Stimulated activated CD4-positive, alpha-beta T cell treated with anti-CD3 and anti-CD28 coated beads, Interleukin-1b, Interleukin-23, amount 100 ng/mL, for 48 hours (primary cell): ENCODE results near the gene GFM1.

ENCODE experiments used
- DNase-seq: peaks from one replicate; pipeline ENCODE4 v3.0.0-alpha.2; 2020

The GFM1 gene

DNA sequence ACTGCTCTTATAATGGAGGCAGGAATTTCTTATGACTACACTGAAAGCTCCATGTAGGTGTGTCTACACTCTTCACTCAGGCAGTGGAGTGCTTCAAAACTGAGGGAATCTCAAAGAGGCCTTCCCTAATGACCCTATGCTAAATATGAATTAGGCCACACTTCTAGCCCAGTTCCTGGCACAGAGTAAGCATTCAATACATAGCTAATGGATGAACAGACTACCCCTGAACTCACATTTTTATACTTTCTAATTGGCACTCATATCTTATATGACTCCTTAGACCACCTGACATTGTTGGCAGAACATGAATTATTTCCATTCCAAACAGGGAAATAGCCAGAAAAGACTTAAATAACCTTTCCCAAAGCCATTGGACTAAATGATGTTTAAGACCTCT is 84.5 kb downstream of the GFM1 start:
- no peak for DNase-seq

DNA sequence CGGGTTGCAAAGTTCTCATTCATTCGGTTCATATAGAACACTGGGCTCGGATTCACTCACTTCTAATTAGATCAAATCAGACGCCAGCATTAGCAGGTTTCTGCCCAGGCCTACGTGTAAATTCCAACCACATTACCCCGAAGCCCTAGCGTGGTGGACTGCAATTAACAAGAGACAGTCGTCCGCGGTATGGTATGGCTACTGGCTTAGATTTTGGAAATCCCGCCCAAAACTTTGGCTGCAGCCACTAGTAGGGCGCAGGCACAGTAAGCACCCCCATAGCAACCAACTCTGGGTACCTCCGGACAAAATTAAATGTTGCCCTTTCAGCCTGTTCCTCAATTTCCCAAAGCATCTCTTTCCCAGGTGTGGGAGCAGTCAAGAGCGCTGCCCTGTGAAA is 87.2 kb downstream of the GFM1 start:
- DNase-seq = no peak

DNA sequence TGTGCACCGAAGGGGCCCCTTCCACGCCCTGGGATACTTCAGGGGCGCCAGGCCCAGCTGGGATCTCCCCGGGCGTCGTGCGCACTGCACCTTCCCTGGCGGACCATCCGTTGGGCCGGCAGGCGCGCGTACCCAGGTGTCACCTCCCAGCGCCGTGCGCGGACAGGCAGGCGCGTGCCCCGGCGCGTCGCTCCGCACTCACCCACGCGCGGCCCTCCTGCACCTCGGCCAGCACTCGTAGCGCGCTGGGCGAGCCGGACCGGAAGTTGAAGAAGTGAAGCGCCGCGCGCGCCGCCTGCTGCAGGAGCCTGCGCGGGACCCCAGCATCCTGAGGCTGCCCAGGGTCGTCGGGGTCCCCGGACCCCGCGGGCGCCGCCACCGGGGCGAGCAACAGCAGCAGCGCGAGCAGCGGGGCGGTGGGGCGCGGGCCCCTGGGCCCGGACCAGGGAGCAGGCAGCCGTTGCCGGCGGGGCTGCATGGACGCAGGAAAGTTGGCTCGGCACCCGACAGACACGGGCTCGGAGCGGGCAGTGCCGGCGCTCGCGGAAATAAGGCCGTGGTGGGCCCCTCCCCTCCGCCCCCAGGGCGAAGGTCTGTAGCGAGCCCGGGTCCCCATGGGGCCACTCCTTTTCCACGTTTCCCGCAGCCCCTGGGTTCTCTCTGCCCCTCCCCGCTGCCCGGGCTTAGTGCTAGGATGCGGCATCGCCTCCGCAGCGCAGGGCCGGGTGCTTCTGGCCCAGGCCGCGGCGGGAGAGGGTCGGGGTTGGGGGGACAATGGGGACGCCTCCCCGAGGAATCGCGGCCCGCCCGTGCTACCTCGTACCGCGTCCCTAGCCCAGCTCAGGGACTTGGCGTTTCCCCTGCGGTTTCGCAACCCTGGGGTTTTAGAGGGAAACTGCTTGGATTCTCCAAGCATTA is 87.9 kb downstream of the GFM1 start, which contains the start of gene RARRES1:
RARRES1 (minus strand) TSS at position 520 of the 918 bp plus-strand sequence; CDS start at position 478, 42 bp downstream.
- peak; percentile 50 for DNase-seq

DNA sequence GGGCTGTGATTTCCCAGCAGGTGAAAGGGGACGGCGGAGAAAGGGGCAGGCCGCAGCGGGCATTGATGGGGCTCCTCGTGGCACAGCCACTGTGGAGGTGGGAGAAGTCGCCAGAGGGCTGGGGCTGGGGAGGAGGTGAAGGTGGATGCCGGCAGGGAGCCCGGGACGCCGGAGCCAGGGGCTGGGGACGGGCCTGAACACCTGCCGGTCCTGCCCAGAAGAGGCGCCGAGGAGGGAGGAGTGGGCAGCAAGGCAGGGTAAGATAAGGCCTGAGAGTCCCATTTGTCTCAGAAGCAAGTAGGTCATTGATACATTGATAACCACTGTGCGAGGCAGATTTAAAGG is 88.5 kb downstream of the GFM1 start:
- no peak for DNase-seq

DNA sequence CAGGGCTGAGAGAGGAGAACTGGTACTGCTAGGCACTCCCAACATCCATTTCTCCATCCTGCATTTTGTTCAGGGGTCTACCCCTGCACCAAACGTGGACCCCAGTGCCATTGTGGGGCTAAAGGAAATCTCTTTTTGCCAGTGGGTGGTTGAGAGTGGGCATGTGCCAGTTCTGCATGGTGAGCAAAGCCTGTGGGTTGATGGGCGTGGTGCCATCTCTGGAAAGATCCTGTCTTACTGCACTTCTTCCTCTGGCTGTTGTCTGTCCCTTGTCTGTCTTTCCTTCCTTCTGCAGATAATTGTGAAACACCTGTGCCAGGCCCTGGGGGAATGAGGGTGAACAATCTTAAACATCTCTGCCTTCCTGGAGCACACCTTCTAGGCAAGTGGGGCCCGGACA is 89.3 kb downstream of the GFM1 start:
- no peak for DNase-seq

DNA sequence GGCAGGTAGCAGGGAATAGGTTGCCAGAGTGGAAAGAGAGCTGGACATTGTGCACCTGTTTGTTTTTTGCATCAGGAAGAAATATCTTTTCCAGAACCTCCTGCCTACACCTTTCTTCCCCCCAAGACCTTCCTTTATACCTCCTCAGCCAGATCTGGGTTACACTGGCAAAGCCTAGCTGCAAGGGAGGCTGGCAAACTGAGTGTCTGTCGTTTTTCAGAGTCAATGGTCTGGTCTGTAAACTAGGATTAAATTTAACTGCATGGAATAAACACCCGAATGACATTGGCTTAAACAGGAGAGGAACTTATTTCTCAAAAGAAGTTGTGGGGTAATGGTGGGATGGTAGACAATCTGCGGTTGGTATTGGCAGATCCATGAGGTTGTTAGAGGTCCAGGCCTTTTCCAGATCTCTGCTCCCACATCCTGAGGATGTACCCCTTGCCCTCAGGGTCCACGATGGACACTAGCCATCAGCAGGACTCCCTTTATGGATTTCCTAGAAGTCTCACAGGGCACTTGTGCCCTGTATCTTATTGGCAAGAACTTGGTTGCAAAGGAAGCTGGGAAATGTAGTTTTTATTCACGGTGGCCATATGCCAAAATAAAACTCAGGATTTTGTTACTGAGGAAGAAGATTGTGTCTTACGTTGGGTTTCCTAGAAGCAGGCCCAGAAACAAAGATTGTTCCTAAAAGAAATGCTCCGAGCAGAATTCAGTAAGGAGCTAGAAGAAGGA is 91.1 kb downstream of the GFM1 start:
- DNase-seq = no peak

DNA sequence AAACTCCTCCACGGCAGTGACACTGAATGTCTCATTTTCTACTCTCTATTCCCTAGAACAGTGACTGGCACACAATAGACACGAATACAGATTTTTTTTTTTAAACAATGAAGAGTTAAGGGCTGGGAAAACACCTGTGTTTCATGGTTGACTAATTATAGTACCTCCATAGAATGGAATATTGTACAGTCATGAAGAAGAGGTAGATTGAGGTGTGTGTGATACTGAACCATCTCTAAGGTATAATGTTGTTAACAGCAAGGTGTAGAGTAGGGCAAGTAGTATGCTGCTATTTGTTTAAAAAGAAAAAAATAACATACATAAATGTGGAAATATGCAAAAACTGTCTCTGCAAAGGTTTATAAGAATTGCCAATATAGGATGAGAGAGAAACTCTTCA is 93.1 kb downstream of the GFM1 start:
- DNase-seq = no peak

DNA sequence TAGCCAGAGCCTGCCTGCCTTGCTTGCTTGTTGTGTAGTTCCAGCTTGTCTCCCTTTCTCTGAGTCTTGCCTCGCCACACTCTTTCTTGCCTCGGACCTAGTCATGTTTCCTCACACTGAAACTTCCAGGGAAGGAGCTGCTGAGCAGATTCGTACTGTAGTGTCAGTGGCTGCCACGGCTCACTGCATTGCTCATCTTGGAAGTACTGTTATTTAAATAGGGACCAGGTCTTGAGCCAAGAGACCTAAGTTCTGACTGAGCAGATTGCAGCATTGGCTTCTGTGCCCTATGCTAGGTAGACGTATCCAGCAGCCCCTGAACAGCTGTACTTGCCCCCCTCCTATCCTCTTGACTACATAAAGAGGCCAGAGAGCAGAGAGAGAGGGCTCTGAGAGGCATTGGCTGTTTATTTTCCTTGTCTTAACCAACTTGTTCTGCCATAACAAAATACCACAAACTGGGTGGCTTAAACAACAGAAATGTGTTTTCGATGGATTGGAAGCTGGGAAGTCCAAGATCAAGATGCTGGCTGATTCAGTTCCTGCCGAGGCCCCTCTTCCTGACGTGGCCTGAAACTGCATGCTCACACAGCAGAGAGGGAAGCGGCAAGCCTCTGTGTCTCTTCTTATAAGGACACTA is 93.8 kb downstream of the GFM1 start:
- DNase-seq = no peak

DNA sequence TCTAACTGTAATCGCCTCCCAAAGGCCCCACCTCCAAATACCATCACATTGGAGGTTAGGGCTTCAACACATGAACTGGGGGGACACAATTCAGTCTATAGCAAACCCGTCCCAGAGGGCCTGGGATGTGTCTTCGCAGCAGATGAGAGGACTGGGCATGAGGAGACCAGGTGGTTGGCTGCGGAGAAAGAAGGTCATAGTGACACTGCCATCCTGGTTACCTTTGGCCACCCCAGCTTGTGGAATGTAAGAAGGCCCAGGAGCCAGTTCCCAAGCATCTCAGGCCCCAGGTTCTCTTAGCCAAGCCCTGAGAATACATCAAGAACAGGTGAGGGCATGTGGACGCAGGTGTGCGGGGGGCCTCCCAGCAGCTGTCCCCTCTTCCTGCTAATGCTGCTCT is 94.3 kb downstream of the GFM1 start:
- DNase-seq = no peak

DNA sequence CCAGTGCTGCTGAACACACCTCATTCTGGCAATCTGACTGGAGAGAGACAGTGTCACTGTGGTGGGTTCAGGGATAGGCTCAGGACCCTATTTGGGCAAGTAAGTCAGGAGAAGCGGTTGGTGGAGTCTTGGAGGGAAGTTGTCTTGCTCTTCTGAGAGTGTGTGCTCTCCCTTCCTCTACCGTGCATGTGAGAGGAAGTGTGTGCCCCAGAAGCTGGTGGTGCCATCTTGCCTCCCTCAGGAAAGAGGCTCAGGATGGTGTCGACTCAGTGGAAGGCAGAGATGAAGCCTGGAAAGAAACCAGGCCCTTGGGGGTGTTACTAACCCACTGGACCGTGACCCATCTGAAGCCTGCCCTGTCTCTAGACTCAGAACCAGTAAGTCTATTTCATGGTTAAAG is 94.8 kb downstream of the GFM1 start:
- no peak for DNase-seq

DNA sequence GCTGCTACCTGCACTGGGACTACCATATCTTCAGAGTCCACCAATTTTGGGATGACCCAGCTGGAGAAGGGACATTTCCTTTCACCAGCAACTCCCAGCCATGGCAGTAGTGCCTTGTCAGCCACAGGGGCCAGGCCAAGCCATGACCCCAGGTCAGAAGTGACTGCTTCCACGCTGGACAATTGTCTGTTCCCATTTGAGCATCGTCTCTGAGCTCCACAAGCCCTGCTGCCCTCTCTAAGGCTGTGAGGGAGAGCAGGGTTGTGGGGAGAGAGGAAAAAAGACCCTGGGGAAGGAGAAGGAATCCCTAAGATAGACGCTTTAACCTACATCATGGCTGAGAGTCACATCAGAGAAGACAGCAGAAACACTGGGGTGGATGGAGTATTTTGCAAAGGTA is 95.3 kb downstream of the GFM1 start:
- no peak for DNase-seq
